GM18505 (cell line): Measurements from ENCODE around the gene EPHA6.
"Not testable (repeated sequence)": the region's sequence is repeated elsewhere in the genome, so short reads cannot be mapped to it uniquely, and the experiment has no call there.

Source experiments
- ATAC-seq: cut with Tn5 transposase; IDR thresholded peaks from one replicate; pipeline ENCODE4 v1.9.1; 2021; ENCODE audit not compliant: unreplicated experiment
- POLR2A ChIP-seq: IDR thresholded peaks from 4 replicates; pipeline ENCODE4 v1.6.1; 2011; ENCODE audit warnings: borderline replicate concordance; ENCODE audit not compliant: insufficient read depth, insufficient read length; ENCODE audit errors: extremely low read depth

Gene EPHA6

GRCh38 chr3:97360804-97361203 lies 546.4 kb downstream of the EPHA6 start:
- no peak for ATAC-seq
- TF ChIP-seq POLR2A: no peak

DNA sequence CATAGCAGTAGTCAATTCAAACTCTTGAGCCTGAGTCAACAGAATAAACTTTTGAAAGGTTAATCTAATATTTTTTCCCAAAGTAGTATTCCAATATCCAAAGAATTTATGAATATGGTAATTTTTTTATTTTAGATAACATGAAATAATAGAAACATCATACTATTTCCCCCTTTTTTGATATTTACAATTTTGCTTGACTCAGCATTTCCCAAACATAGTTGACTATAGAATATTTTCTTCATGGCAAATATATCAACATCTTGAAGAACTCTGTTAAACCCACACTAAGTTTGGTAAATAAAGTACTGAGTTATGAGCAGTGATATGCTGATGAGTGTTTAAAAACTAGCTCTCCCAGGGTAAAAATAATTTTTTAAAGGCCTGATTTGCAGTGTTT lies 570.2 kb downstream of the EPHA6 start:
- no peak for ATAC-seq
- no peak for TF ChIP-seq POLR2A

DNA sequence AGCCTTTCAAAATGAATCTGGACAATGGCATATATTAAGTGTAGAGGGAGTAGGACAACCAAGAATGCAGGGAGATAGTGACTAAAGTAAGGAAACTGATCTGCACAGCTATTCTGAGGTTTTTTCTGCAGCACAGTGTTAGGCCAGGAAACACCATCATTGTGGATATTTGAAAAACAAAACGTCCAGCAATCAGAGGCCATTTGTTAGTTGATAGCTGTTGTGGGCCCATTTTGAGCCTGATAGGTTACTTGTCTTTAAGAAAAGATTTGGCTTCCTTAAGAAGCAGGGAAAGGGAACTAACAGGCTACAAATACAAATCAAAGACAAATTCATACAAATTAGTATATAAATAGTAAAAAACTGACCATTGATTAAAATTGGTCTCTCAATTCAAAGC lies 574.4 kb downstream of the EPHA6 start:
- TF ChIP-seq POLR2A: no peak
- no peak for ATAC-seq

GRCh38 chr3:97389936-97390335 lies 575.5 kb downstream of the EPHA6 start:
- TF ChIP-seq POLR2A: no peak
- no peak for ATAC-seq

DNA sequence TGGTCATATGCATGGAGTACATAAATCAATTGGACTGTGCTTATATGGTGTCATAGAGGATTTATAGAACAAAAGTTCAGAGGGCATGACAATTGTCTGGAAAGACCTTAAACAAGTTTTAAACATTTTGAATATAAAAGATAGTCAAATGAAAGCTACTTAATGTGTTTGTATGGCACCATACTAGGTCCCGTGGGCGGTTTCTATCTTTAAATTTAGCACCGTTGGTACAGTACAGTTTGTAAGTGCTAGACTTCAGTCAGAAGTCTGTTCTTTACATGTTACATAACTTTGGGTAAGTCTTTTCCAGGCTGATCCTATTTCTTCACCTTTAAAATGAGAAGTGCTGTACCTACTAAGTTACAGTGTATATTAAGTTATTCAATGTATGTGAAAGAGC lies 576.8 kb downstream of the EPHA6 start:
- no peak for ATAC-seq
- no peak for TF ChIP-seq POLR2A

DNA sequence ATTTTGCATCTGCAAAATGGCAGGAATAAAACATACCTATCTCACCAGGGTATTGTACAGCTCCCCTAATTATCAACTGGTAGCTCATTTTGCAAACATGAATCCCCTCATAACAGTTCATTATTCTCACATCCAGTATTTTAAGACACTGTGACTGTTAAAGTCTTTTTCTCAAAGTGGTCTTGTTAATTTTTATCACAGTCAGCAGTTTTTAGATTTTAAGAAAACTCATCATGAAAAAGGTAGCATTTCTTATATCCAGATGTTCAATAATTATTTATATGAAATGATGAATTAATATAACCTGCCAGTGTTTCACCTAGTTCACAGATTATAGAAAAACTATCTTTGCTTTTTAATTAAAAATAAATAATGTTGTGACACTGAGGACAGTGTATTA lies 595.2 kb downstream of the EPHA6 start:
- TF ChIP-seq POLR2A: no peak

GRCh38 chr3:97421565-97421964 lies 607.2 kb downstream of the EPHA6 start:
- no peak for ATAC-seq
- TF ChIP-seq POLR2A: no peak

More for the DNA sequence above, 595.2 kb downstream of the EPHA6 start:
- no peak for ATAC-seq

- TF ChIP-seq POLR2A: no peak
- ATAC-seq: no peak
Measured at GRCh38 chr3:97425002-97425401, 610.6 kb downstream of the EPHA6 start.

GRCh38 chr3:97430601-97431000 lies 616.2 kb downstream of the EPHA6 start:
- ATAC-seq: no peak
- TF ChIP-seq POLR2A: no peak

GRCh38 chr3:97432914-97433313 lies 618.5 kb downstream of the EPHA6 start:
- no peak for TF ChIP-seq POLR2A
- ATAC-seq: no peak

GRCh38 chr3:97438131-97438530 lies 623.7 kb downstream of the EPHA6 start:
- ATAC-seq: no peak
- no peak for TF ChIP-seq POLR2A

GRCh38 chr3:97439373-97439772 lies 625.0 kb downstream of the EPHA6 start:
- ATAC-seq: no peak
- no peak for TF ChIP-seq POLR2A

DNA sequence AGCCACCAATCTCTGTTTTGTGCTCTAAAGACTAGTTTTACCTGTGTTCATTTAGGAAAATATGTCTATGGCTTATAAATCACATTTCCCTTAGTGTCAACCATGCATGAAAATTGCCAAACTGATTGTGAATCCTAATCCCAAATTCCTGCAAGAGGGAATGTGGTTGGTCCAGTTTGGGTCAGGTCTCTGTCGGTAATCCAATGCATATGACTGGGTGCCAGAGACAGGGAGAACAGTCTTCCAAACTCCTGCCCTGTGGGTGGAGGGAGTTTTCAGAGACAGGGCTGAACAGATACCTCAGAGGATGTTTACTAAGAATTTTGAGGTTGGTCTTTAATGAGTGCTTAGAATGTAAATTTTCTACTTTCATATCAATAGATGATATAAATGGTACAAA lies 649.6 kb downstream of the EPHA6 start:
- TF ChIP-seq POLR2A: no peak
- ATAC-seq: no peak

- ATAC-seq: no peak
- TF ChIP-seq POLR2A: no peak
Measured at GRCh38 chr3:97470481-97470880, 656.1 kb downstream of the EPHA6 start.

DNA sequence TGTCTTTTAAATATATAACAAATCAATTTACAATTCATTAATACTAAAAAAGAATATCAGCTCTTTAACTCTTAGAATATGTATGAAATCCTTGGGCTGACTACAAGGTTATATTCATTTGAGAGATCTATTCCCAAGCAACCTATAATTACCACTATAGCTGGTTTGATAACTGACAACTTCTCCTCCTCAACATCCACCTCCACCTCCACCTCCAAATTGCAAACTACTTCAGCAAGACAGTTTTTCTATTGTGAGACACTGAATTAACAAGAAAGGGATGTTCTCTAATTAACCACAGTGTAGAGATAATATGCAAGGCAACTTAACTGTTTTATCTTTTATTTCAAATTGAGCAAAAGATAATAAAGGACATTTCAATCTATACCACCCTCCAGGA lies 665.3 kb downstream of the EPHA6 start:
- ATAC-seq: no peak
- no peak for TF ChIP-seq POLR2A

GRCh38 chr3:97480696-97481289 lies 666.4 kb downstream of the EPHA6 start:
- ATAC-seq: not testable (repeated sequence)
